ENCODE results near the gene PCNT.

Gene PCNT

GRCh38 chr21:46340998-46341397 lies 17.0 kb downstream of the PCNT start:
- DNase-seq (ENCODE audit: low read depth), result no peak

- DNase-seq (ENCODE audit: low read depth), result no peak
Observed at GRCh38 chr21:46344219-46344915, 20.4 kb downstream of the PCNT start.

GRCh38 chr21:46345861-46346260 lies 21.9 kb downstream of the PCNT start:
- DNase-seq (ENCODE audit: low read depth), result no peak

GRCh38 chr21:46346296-46347202 lies 22.6 kb downstream of the PCNT start:
- no peak for DNase-seq (ENCODE audit: low read depth)

- no peak for DNase-seq (ENCODE audit: low read depth)
Observed at GRCh38 chr21:46347203-46347550, 23.2 kb downstream of the PCNT start.

GRCh38 chr21:46347791-46348381 lies 23.9 kb downstream of the PCNT start:
- DNase-seq (ENCODE audit: low read depth), result no peak

GRCh38 chr21:46349134-46349760 lies 25.3 kb downstream of the PCNT start:
- no peak for DNase-seq (ENCODE audit: low read depth)

- DNase-seq (ENCODE audit: low read depth), result no peak
Observed at GRCh38 chr21:46350571-46350970, 26.6 kb downstream of the PCNT start.

GRCh38 chr21:46350981-46351380 lies 27.0 kb downstream of the PCNT start:
- no peak for DNase-seq (ENCODE audit: low read depth)

- no peak for DNase-seq (ENCODE audit: low read depth)
Observed at GRCh38 chr21:46351476-46352163, 27.7 kb downstream of the PCNT start.

- DNase-seq (ENCODE audit: low read depth), result no peak
Observed at GRCh38 chr21:46352164-46352515, 28.2 kb downstream of the PCNT start.

- DNase-seq (ENCODE audit: low read depth), result no peak
Observed at GRCh38 chr21:46352913-46353312, 29.0 kb downstream of the PCNT start.

- DNase-seq (ENCODE audit: low read depth), result no peak
Observed at GRCh38 chr21:46354046-46354445, 30.1 kb downstream of the PCNT start.

GRCh38 chr21:46354518-46354917 lies 30.6 kb downstream of the PCNT start:
- DNase-seq (ENCODE audit: low read depth), result no peak

- DNase-seq (ENCODE audit: low read depth), result no peak
Observed at GRCh38 chr21:46355161-46356004, 31.4 kb downstream of the PCNT start.

- no peak for DNase-seq (ENCODE audit: low read depth)
Observed at GRCh38 chr21:46356005-46356338, 32.0 kb downstream of the PCNT start.

- no peak for DNase-seq (ENCODE audit: low read depth)
Observed at GRCh38 chr21:46356494-46357334, 32.8 kb downstream of the PCNT start.

- DNase-seq (ENCODE audit: low read depth), result no peak
Observed at GRCh38 chr21:46357335-46357604, 33.3 kb downstream of the PCNT start.

- DNase-seq (ENCODE audit: low read depth), result no peak
Observed at GRCh38 chr21:46357684-46358425, 33.9 kb downstream of the PCNT start.

GRCh38 chr21:46361176-46361575 lies 37.2 kb downstream of the PCNT start:
- DNase-seq (ENCODE audit: low read depth), result no peak
